ENCODE results near the gene PLEKHG3.

Gene PLEKHG3

GRCh38 chr14:64748521-64748920 is 44.3 kb downstream of the PLEKHG3 start:
- H3K27ac Mint-ChIP-seq = no peak overlapping the region
- H3K27me3 Mint-ChIP-seq (ENCODE audit: low read depth) = no peaks in the 10 kb centered on the region
- H3K9me3 Mint-ChIP-seq = no peaks in the 10 kb centered on the region
- H3K4me1 Mint-ChIP-seq (ENCODE audit: low read depth) = peaks cover 12% of the 10 kb centered on the region
- H3K4me3 Mint-ChIP-seq = no peak overlapping the region
- H3K36me3 Mint-ChIP-seq (ENCODE audit: low read depth) = peaks cover 25% of the 10 kb centered on the region

GRCh38 chr14:64748995-64749714 is 44.9 kb downstream of the PLEKHG3 start:
- H3K4me3 Mint-ChIP-seq = no peak overlapping the region
- H3K4me1 Mint-ChIP-seq (ENCODE audit: low read depth) = peaks cover 10% of the 10 kb centered on the region
- no peaks in the 10 kb centered on the region for H3K9me3 Mint-ChIP-seq
- H3K27me3 Mint-ChIP-seq (ENCODE audit: low read depth) = no peaks in the 10 kb centered on the region
- no peak overlapping the region for H3K27ac Mint-ChIP-seq
- H3K36me3 Mint-ChIP-seq (ENCODE audit: low read depth) = peaks cover 22% of the 10 kb centered on the region

GRCh38 chr14:64752909-64753308 is 48.7 kb downstream of the PLEKHG3 start:
- Mint-ChIP-seq H3K36me3 (ENCODE audit: low read depth) (no peaks in the 10 kb centered on the region), H3K27me3 (ENCODE audit: low read depth) (peaks cover 14% of the 10 kb centered on the region), H3K27ac (no peak overlapping the region), H3K4me3 (no peak overlapping the region), H3K4me1 (ENCODE audit: low read depth) (peaks cover 21% of the 10 kb centered on the region), H3K9me3 (no peaks in the 10 kb centered on the region)

GRCh38 chr14:64753374-64753773 is 49.1 kb downstream of the PLEKHG3 start:
- H3K9me3 Mint-ChIP-seq = no peaks in the 10 kb centered on the region
- peaks cover 21% of the 10 kb centered on the region for H3K4me1 Mint-ChIP-seq (ENCODE audit: low read depth)
- peaks cover 14% of the 10 kb centered on the region for H3K27me3 Mint-ChIP-seq (ENCODE audit: low read depth)
- H3K36me3 Mint-ChIP-seq (ENCODE audit: low read depth) = no peaks in the 10 kb centered on the region
- no peak overlapping the region for H3K27ac Mint-ChIP-seq
- no peak overlapping the region for H3K4me3 Mint-ChIP-seq

GRCh38 chr14:64753999-64754398 is 49.8 kb downstream of the PLEKHG3 start:
- peaks cover 14% of the 10 kb centered on the region for H3K27me3 Mint-ChIP-seq (ENCODE audit: low read depth)
- H3K4me1 Mint-ChIP-seq (ENCODE audit: low read depth) = peaks cover 26% of the 10 kb centered on the region
- no peaks in the 10 kb centered on the region for H3K36me3 Mint-ChIP-seq (ENCODE audit: low read depth)
- no peaks in the 10 kb centered on the region for H3K9me3 Mint-ChIP-seq
- H3K4me3 Mint-ChIP-seq = no peak overlapping the region
- H3K27ac Mint-ChIP-seq = no peak overlapping the region

GRCh38 chr14:64754685-64755084 is 50.5 kb downstream of the PLEKHG3 start:
- Mint-ChIP-seq H3K9me3 (no peaks in the 10 kb centered on the region), H3K4me1 (ENCODE audit: low read depth) (peaks cover 30% of the 10 kb centered on the region), H3K4me3 (no peak overlapping the region), H3K27ac (no peak overlapping the region), H3K27me3 (ENCODE audit: low read depth) (peaks cover 14% of the 10 kb centered on the region), H3K36me3 (ENCODE audit: low read depth) (no peaks in the 10 kb centered on the region)

- no peaks in the 10 kb centered on the region for H3K9me3 Mint-ChIP-seq
- peak overlapping the region; percentile 36 for H3K27ac Mint-ChIP-seq
- no peak overlapping the region for H3K4me3 Mint-ChIP-seq
- peaks cover 20% of the 10 kb centered on the region for H3K27me3 Mint-ChIP-seq (ENCODE audit: low read depth)
- peaks cover 35% of the 10 kb centered on the region for H3K4me1 Mint-ChIP-seq (ENCODE audit: low read depth)
- no peaks in the 10 kb centered on the region for H3K36me3 Mint-ChIP-seq (ENCODE audit: low read depth)
Observed at GRCh38 chr14:64755781-64756221, 51.6 kb downstream of the PLEKHG3 start.

GRCh38 chr14:64756712-64757111 is 52.5 kb downstream of the PLEKHG3 start:
- Mint-ChIP-seq H3K36me3 (ENCODE audit: low read depth) (no peaks in the 10 kb centered on the region), H3K4me1 (ENCODE audit: low read depth) (peaks cover 42% of the 10 kb centered on the region), H3K9me3 (no peaks in the 10 kb centered on the region), H3K27me3 (ENCODE audit: low read depth) (peaks cover 29% of the 10 kb centered on the region), H3K27ac (no peak overlapping the region), H3K4me3 (no peak overlapping the region)

GRCh38 chr14:64757601-64758000 is 53.4 kb downstream of the PLEKHG3 start:
- peaks cover 46% of the 10 kb centered on the region for H3K4me1 Mint-ChIP-seq (ENCODE audit: low read depth)
- peaks cover 33% of the 10 kb centered on the region for H3K27me3 Mint-ChIP-seq (ENCODE audit: low read depth)
- no peaks in the 10 kb centered on the region for H3K36me3 Mint-ChIP-seq (ENCODE audit: low read depth)
- H3K9me3 Mint-ChIP-seq = no peaks in the 10 kb centered on the region
- no peak overlapping the region for H3K27ac Mint-ChIP-seq
- H3K4me3 Mint-ChIP-seq = no peak overlapping the region

GRCh38 chr14:64758025-64758521 is 53.8 kb downstream of the PLEKHG3 start:
- H3K4me1 Mint-ChIP-seq (ENCODE audit: low read depth) = peaks cover 46% of the 10 kb centered on the region
- no peaks in the 10 kb centered on the region for H3K9me3 Mint-ChIP-seq
- H3K27ac Mint-ChIP-seq = no peak overlapping the region
- peaks cover 34% of the 10 kb centered on the region for H3K27me3 Mint-ChIP-seq (ENCODE audit: low read depth)
- no peaks in the 10 kb centered on the region for H3K36me3 Mint-ChIP-seq (ENCODE audit: low read depth)
- H3K4me3 Mint-ChIP-seq = no peak overlapping the region

- peaks cover 51% of the 10 kb centered on the region for H3K4me1 Mint-ChIP-seq (ENCODE audit: low read depth)
- H3K27me3 Mint-ChIP-seq (ENCODE audit: low read depth) = peaks cover 38% of the 10 kb centered on the region
- no peak overlapping the region for H3K4me3 Mint-ChIP-seq
- no peaks in the 10 kb centered on the region for H3K9me3 Mint-ChIP-seq
- H3K36me3 Mint-ChIP-seq (ENCODE audit: low read depth) = no peaks in the 10 kb centered on the region
- no peak overlapping the region for H3K27ac Mint-ChIP-seq
Observed at GRCh38 chr14:64758691-64759554, 54.7 kb downstream of the PLEKHG3 start.

- no peak overlapping the region for H3K4me3 Mint-ChIP-seq
- peak overlapping the region; percentile 6 for H3K27ac Mint-ChIP-seq
- H3K9me3 Mint-ChIP-seq = no peaks in the 10 kb centered on the region
- H3K27me3 Mint-ChIP-seq (ENCODE audit: low read depth) = peaks cover 35% of the 10 kb centered on the region
- H3K4me1 Mint-ChIP-seq (ENCODE audit: low read depth) = peaks cover 56% of the 10 kb centered on the region
- H3K36me3 Mint-ChIP-seq (ENCODE audit: low read depth) = no peaks in the 10 kb centered on the region
Observed at GRCh38 chr14:64759555-64759938, 55.3 kb downstream of the PLEKHG3 start.

- Mint-ChIP-seq H3K4me1 (ENCODE audit: low read depth) (peaks cover 53% of the 10 kb centered on the region), H3K36me3 (ENCODE audit: low read depth) (no peaks in the 10 kb centered on the region), H3K9me3 (no peaks in the 10 kb centered on the region), H3K27me3 (ENCODE audit: low read depth) (peaks cover 28% of the 10 kb centered on the region), H3K27ac (no peak overlapping the region), H3K4me3 (no peak overlapping the region)
Observed at GRCh38 chr14:64760146-64760755, 56.0 kb downstream of the PLEKHG3 start.

- H3K4me1 Mint-ChIP-seq (ENCODE audit: low read depth) = peaks cover 47% of the 10 kb centered on the region
- no peak overlapping the region for H3K27ac Mint-ChIP-seq
- no peak overlapping the region for H3K4me3 Mint-ChIP-seq
- no peaks in the 10 kb centered on the region for H3K36me3 Mint-ChIP-seq (ENCODE audit: low read depth)
- no peaks in the 10 kb centered on the region for H3K9me3 Mint-ChIP-seq
- peaks cover 28% of the 10 kb centered on the region for H3K27me3 Mint-ChIP-seq (ENCODE audit: low read depth)
Observed at GRCh38 chr14:64760916-64761315, 56.7 kb downstream of the PLEKHG3 start.

Measured in T-helper 1 cell treated with Interleukin-12 subunit alpha and Interleukin-12 subunit beta and Interleukin-4 antibody, amounts not matched to agents 30 μg/mL and 1 μg/mL, for 36 hours (primary cell).